H1 (cell line): ENCODE measurements around the gene ZNF692. TPM values are rescaled to one million over a fixed set of nuclear protein-coding genes. Genes with fewer than 3 reads are reported as not detected.

ENCODE experiments used
- CTCF ChIA-PET: fragments of 300-600 bp; sonication (Branson Sonifier 250); formaldehyde crosslinking; loops from one replicate; lab custom pipeline; 2021; ENCODE audit not compliant: partially characterized antibody; lab: Charles Lee
- POLR2A ChIA-PET: fragments of 300-600 bp; sonication (Branson Sonifier 250); formaldehyde crosslinking; loops from one replicate; lab custom pipeline; 2021; ENCODE audit warnings: inconsistent platforms; ENCODE audit not compliant: partially characterized antibody; lab: Charles Lee
- DNase-seq, 2 experiments: peaks; one replicate each; pipeline versions ENCODE4 v3.0.0 to v3.0.0-alpha.2; 2010 to 2022; ENCODE audit warnings: low spot score in 2 of 2, low read depth in 1 of 2, mixed read lengths in 1 of 2
- FAIRE-seq: peaks from 2 replicates; lab custom pipeline; 2011; peaks lifted over from hg19 to GRCh38; lab: Jason Lieb, UNC
- H2AFZ ChIP-seq: 2 replicates; pipeline ENCODE4 v1.8.1; 2012; ENCODE audit warnings: low read length, inconsistent platforms
- H2AK5ac ChIP-seq: 2 replicates; pipeline ENCODE4 v1.6.1; 2013; ENCODE audit warnings: low read depth, low read length
- H2BK120ac ChIP-seq: replicated peaks from 2 replicates; pipeline ENCODE3; 2013; ENCODE audit warnings: low read depth, low read length, inconsistent platforms
- H2BK12ac ChIP-seq: 2 replicates; pipeline ENCODE4 v1.6.1; 2013; ENCODE audit warnings: low read depth, low read length
- H2BK15ac ChIP-seq: 2 replicates; pipeline ENCODE4 v1.6.1; 2013; ENCODE audit warnings: low read length
- H2BK20ac ChIP-seq: 2 replicates; pipeline ENCODE4 v1.6.1; 2013; ENCODE audit warnings: low read length
- H2BK5ac ChIP-seq: 2 replicates; pipeline ENCODE4 v1.6.1; 2013; ENCODE audit warnings: low read depth, low read length
- H3K14ac ChIP-seq: 2 replicates; pipeline ENCODE4 v1.6.1; 2013; ENCODE audit warnings: inconsistent platforms; ENCODE audit not compliant: insufficient read length
- H3K18ac ChIP-seq: 2 replicates; pipeline ENCODE4 v1.6.1; 2013; ENCODE audit warnings: low read length; ENCODE audit errors: extremely low read depth
- H3K23ac ChIP-seq: 2 replicates; pipeline ENCODE4 v1.6.1; 2013; ENCODE audit warnings: inconsistent platforms; ENCODE audit not compliant: insufficient read length
- H3K23me2 ChIP-seq: 2 replicates; pipeline ENCODE4 v1.6.1; 2013; ENCODE audit warnings: low read depth, low read length
- H3K27ac ChIP-seq: 2 replicates; pipeline ENCODE4 v1.6.1; 2011; ENCODE audit warnings: low read depth, low read length, inconsistent platforms
- H3K27me3 ChIP-seq, 4 experiments: replicated peaks in 1 of 4; 1 replicate in 1 of 4; 2 replicates in 3 of 4; pipeline versions ENCODE4 v1.6.1 to v1.8.1; 2011 to 2013; ENCODE audit warnings: low read length in 3 of 4, mild to moderate bottlenecking in 3 of 4, inconsistent platforms in 2 of 4, mixed read lengths in 2 of 4, moderate library complexity in 1 of 4; ENCODE audit not compliant: control insufficient read depth in 3 of 4, insufficient read depth in 3 of 4; ENCODE audit errors: extremely low read depth in 1 of 4
- H3K36me3 ChIP-seq, 4 experiments: 2 replicates each; pipeline versions ENCODE4 v1.6.1 to v1.8.1; 2011 to 2013; ENCODE audit warnings: mild to moderate bottlenecking in 4 of 4, low read length in 3 of 4, moderate library complexity in 2 of 4, control low read depth in 1 of 4, inconsistent platforms in 1 of 4; ENCODE audit not compliant: insufficient read depth in 4 of 4, control insufficient read depth in 2 of 4
- H3K4ac ChIP-seq: replicated peaks from 2 replicates; pipeline ENCODE3; 2013; ENCODE audit warnings: low read length, low read depth, mixed read lengths, inconsistent platforms; ENCODE audit not compliant: insufficient read length
- H3K4me1 ChIP-seq, 4 experiments: replicated peaks in 1 of 4; 1 replicate in 1 of 4; 2 replicates in 3 of 4; pipeline versions ENCODE4 v1.6.1 to v1.8.1; 2011 to 2013; ENCODE audit warnings: low read length in 3 of 4, inconsistent platforms in 2 of 4, mixed read lengths in 1 of 4; ENCODE audit not compliant: insufficient read depth in 4 of 4, control insufficient read depth in 3 of 4
- H3K4me2 ChIP-seq, 2 experiments: 2 replicates each; pipeline versions ENCODE4 v1.6.1 to v1.8.1; 2011 to 2013; ENCODE audit warnings: low read depth in 2 of 2, low read length in 2 of 2, control low read depth in 1 of 2, inconsistent platforms in 1 of 2, mild to moderate bottlenecking in 1 of 2; ENCODE audit not compliant: insufficient read depth in 1 of 2
- H3K4me3 ChIP-seq, 4 experiments: fragments of 200-600, 300-600 bp in 1 of 4; sonication (generic), shearing (Covaris generic), sonication (Bioruptor Twin) in 1 of 4; 2 replicates each; pipeline versions ENCODE4 v1.5.1 to v1.8.1; 2011 to 2016; ENCODE audit warnings: low read length in 4 of 4, low read depth in 3 of 4, control low read depth in 2 of 4, inconsistent platforms in 2 of 4, mild to moderate bottlenecking in 2 of 4, mixed read lengths in 1 of 4, moderate library complexity in 1 of 4; ENCODE audit not compliant: insufficient read depth in 2 of 4; ENCODE audit errors: extremely low read depth in 1 of 4
- H3K56ac ChIP-seq: replicated peaks from 2 replicates; pipeline ENCODE3; 2013; ENCODE audit warnings: low read depth, mild to moderate bottlenecking, mixed read lengths, low read length, inconsistent platforms; ENCODE audit not compliant: insufficient read length
- H3K79me1 ChIP-seq: 2 replicates; pipeline ENCODE4 v1.6.1; 2013; ENCODE audit warnings: low read depth, low read length, control low read depth
- H3K79me2 ChIP-seq, 2 experiments: 2 replicates each; pipeline versions ENCODE4 v1.6.1 to v1.8.1; 2012 to 2013; ENCODE audit warnings: low read length in 2 of 2, mild to moderate bottlenecking in 2 of 2, inconsistent platforms in 1 of 2; ENCODE audit not compliant: insufficient read depth in 2 of 2, control insufficient read depth in 1 of 2
- H3K9ac ChIP-seq, 4 experiments: replicated peaks in 1 of 4; 1 replicate in 1 of 4; 2 replicates in 3 of 4; pipeline versions ENCODE4 v1.6.1 to v1.8.1; 2011 to 2013; ENCODE audit warnings: low read depth in 3 of 4, low read length in 3 of 4, control low read depth in 2 of 4, mild to moderate bottlenecking in 2 of 4, moderate library complexity in 2 of 4, inconsistent platforms in 1 of 4; ENCODE audit errors: extremely low read depth in 1 of 4
- H3K9me3 ChIP-seq, 2 experiments: 2 replicates each; pipeline versions ENCODE4 v1.6.1 to v1.8.1; 2012 to 2013; ENCODE audit warnings: mild to moderate bottlenecking in 2 of 2, moderate library complexity in 2 of 2, control low read depth in 1 of 2, inconsistent platforms in 1 of 2, low read depth in 1 of 2, low read length in 1 of 2, mixed read lengths in 1 of 2; ENCODE audit not compliant: insufficient read depth in 2 of 2
- H4K20me1 ChIP-seq, 2 experiments: replicated peaks in 1 of 2; 2 replicates each; pipeline versions ENCODE3 to v1.8.1; 2011 to 2013; ENCODE audit warnings: inconsistent platforms in 2 of 2, low read length in 2 of 2, mild to moderate bottlenecking in 1 of 2; ENCODE audit not compliant: insufficient read depth in 2 of 2, control insufficient read depth in 1 of 2
- H4K5ac ChIP-seq: 2 replicates; pipeline ENCODE4 v1.6.1; 2013; ENCODE audit warnings: low read length, low read depth, mixed read lengths, inconsistent platforms; ENCODE audit not compliant: insufficient read length
- H4K8ac ChIP-seq: 2 replicates; pipeline ENCODE4 v1.8.0; 2013; ENCODE audit warnings: mild to moderate bottlenecking, moderate library complexity, low read length, inconsistent platforms; ENCODE audit not compliant: insufficient read depth; ENCODE audit errors: extremely low read depth
- H4K91ac ChIP-seq: replicated peaks from 2 replicates; pipeline ENCODE3; 2013; ENCODE audit warnings: low read length, mixed read lengths, inconsistent platforms; ENCODE audit not compliant: insufficient read length
- KDM1A ChIP-seq: fragments of 200-600, 300-600 bp; sonication (generic); IDR thresholded peaks from 2 replicates; pipeline ENCODE4 v1.7.1; 2016; ENCODE audit warnings: mild to moderate bottlenecking, low read length, borderline replicate concordance
- WGBS, 2 experiments: shearing (Covaris generic) in 1 of 2; methylation state at CpG; one replicate each; pipeline versions ENCODE4 v1.1.6 to v1.1.7; 2013 to 2015; ENCODE audit warnings: low lambda C conversion rate in 2 of 2, mixed read lengths in 2 of 2, inconsistent platforms in 1 of 2, low coverage in 1 of 2, missing lambda C conversion rate in 1 of 2; ENCODE audit not compliant: insufficient replicate concordance in 2 of 2, insufficient coverage in 1 of 2, insufficient read length in 1 of 2; ENCODE audit errors: extremely low coverage in 1 of 2, missing lambda C conversion rate in 1 of 2; 5-methylcytosine and 5-hydroxymethylcytosine counted together
- polyA plus RNA-seq, 7 experiments: library from polyadenylated mRNA; depleted of rRNA in 3 of 7; stranded (reverse) in 5 of 7; unstranded in 2 of 7; fragments of >200 nt in 5 of 7; fragments of 200-250 nt in 2 of 7; gene quantifications; 1 replicate in 5 of 7; 2 replicates in 1 of 7; 4 replicates in 1 of 7; pipeline versions ENCODE4 v1.2.1 to v1.2.3, GENCODE V29; 2011 to 2013; ENCODE audit warnings: missing spikeins in 2 of 7, mixed read lengths in 2 of 7
- total RNA-seq: library from RNA; stranded (reverse); fragmentation: NEBNext Ultra II Directional; extraction: Animal tissue kit (Norgen Biotek cat#: 25700); gene quantifications from 2 replicates; pipeline ENCODE4 v1.2.1, GENCODE V29; 2021

The ZNF692 gene
- total and polyA plus RNA-seq, 2 of the 8 experiments (the other 6 are each of a cell fraction or from before 2014, with no cell fraction given) = 38.4 to 52.3 TPM

GRCh38 chr1:248884632-248885295 is 25.9 kb upstream of the ZNF692 start:
- Histone ChIP-seq H2BK120ac (no peak overlapping the region), H3K4ac (no peak overlapping the region), H4K91ac (no peak overlapping the region), H2BK15ac (no peak overlapping the region), H3K9ac (no peak overlapping the region), H4K20me1 (no peaks in the 10 kb centered on the region), H3K27me3 (no peaks in the 10 kb centered on the region), H3K4me1 (peaks cover 0 to 2% (median 0%) of the 10 kb centered on the region in 4 experiments; a peak in 1 of 7 replicates), H3K18ac (no peak overlapping the region), H3K23me2 (no peaks in the 10 kb centered on the region), H2AFZ (no peak overlapping the region), H3K9me3 (no peaks in the 10 kb centered on the region), H2BK5ac (no peak overlapping the region), H3K36me3 (no peaks in the 10 kb centered on the region), H3K27ac (no peak overlapping the region), H2BK12ac (no peak overlapping the region), H3K4me3 (no peak overlapping the region), H3K14ac (no peak overlapping the region), H3K79me1 (no peaks in the 10 kb centered on the region), H3K79me2 (no peaks in the 10 kb centered on the region), H2AK5ac (no peak overlapping the region), H3K56ac (no peak overlapping the region), H3K23ac (no peak overlapping the region), H2BK20ac (no peak overlapping the region), H3K4me2 (no peak overlapping the region), H4K8ac (no peak overlapping the region), H4K5ac (no peak overlapping the region)
- ChIA-PET POLR2A (interaction anchor here (0.6 to 1.3 kb wide), 2 partner anchors 11 to 21 kb away, joined by 3 to 6 read pairs; partner anchors contain the start of gene PGBD2), CTCF (interaction anchor here (0.9 to 4.3 kb wide), 8 partner anchors 11 to 43 kb away, joined by 3 to 29 read pairs (median 4); partner anchors contain the start of gene PGBD2)
- DNase-seq (no peak), FAIRE-seq (no peak)
- 63% methylated on average over 1 of the region's 1 CpG; no CpG with 5 or more reads in 1 of the 2 experiments for WGBS, 2 experiments
- TF ChIP-seq KDM1A = no peak
